Activated CD8-positive, alpha-beta memory T cell treated with anti-CD3 and anti-CD28 coated beads, Interleukin-2, amount 50 U/mL, for 1 hour (primary cell): ENCODE results near the gene DEXI.
"Not testable (repeated sequence)": the region's sequence is repeated elsewhere in the genome, so short reads cannot be mapped to it uniquely, and the experiment has no call there.

Experiments
- DNase-seq: peaks from one replicate; pipeline ENCODE4 v3.0.0-alpha.2; 2020; ENCODE audit errors: extremely low read depth

DEXI gene

DNA sequence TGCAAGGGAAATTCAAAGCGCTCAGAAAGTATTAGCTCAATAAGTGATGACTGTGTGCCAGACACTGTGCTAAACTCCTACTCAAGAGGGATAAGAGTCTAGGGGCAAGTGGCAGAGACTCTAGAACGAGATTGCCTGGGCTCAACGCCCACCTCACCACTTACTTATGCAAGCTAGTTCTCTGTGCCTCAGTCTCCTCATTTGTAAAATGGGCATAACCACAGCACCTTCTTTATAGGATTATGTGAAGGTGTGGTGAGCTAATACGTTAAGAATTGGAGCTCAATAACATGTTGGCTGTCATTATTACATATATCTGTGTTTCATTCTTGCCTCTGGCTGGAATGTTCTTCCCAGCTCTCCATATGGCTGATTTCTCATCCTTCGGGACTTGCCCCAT lies 15.4 kb downstream of the DEXI start:
- DNase-seq, result no peak

DNA sequence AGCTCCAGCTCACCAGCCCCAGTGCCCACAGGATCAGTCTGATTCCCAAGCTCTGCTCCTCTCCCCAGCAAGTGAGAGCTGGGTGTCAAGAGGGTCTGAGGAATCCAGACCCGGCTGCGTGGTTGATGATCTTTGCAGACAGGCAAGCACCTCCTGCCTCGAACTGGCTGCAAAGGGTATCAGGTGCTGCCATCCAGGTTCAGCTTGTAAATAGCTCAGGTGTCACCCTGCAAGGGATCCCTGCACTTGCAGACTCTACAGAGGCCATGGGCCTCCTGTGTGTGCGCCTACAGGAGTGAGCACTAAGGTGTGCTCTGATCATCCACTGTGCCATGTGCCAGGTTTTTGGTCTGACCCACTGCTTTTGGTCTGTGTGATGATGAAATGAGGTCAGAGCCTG lies 16.2 kb downstream of the DEXI start:
- no peak for DNase-seq

DNA sequence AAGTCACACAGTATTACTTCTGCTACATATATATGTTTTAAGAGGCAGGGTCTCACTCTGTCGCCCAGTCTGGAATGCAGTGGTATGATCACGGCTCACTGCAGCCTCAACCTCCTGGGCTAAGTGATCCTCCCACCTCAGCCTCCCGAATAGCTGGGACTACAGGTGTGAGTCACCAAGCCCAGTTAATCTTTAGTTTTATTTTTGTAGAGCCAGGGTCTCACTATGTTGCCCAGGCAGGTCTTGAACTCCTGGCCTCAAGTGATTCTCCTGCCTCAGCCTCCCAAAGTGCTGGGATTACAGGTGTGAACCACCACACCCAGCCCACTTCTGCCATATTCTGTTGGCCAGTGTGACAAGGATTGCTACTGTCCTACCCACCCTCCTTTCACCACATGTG lies 17.0 kb downstream of the DEXI start:
- not testable (repeated sequence) for DNase-seq

DNA sequence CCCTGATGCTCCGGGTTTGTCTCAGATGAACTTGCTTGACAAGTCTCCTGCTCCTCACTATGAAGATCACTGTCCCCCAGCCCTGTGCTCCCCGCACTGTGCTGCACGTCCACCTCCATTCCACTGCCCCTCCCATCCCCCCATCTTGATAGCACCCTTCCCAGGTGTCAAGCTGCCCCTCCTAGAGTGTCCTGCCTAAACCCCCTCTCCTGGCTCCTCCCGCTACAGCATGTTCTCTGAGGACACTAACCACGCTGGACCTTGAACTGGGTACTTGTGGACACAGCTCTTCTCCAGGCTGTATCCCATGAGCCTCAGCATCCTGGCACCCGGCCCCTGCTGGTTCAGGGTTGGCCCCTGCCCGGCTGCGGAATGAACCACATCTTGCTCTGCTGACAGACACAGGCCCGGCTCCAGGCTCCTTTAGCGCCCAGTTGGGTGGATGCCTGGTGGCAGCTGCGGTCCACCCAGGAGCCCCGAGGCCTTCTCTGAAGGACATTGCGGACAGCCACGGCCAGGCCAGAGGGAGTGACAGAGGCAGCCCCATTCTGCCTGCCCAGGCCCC lies 18.5 kb downstream of the DEXI start:
- no peak for DNase-seq

- no peak for DNase-seq
These were observed 19.1 kb downstream of the DEXI start for GRCh38 chr16:10923146-10923649.

DNA sequence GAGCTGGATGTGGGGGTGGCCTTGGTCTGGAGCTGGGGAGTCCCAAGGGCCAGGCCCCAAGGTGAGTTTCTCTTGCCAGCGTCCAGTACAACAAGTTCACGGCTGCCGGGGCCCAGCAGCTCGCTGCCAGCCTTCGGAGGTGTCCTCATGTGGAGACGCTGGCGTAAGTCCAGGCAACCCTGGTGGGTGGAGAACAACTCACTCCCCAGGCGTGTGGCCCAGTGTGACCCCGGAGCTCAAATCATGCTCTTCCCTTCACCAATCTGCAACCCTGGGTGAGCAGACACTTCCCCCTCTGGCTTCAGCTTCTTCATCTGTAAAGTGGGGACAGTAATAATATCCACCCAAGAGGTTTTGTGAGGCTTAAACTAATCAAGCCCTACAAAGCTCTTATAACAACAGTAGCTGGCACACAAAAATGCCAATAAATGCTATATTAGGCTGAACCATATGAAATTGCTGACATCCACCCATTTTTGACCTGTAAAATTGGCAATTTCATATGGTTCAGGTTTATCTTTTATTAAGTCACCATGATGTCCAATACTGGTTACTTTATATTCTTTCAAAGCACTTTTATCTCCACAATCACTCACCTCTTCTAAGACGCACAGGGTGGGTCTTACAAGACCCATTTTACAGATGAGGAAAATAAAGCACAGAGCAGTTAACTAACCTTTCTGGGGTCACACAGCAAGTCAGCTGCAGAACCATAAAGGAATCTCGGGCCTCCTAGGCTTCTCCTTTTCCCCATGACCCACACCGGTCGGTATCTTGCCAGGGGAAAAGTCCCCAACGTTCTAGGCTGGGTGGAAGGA lies 19.7 kb downstream of the DEXI start:
- no peak for DNase-seq

DNA sequence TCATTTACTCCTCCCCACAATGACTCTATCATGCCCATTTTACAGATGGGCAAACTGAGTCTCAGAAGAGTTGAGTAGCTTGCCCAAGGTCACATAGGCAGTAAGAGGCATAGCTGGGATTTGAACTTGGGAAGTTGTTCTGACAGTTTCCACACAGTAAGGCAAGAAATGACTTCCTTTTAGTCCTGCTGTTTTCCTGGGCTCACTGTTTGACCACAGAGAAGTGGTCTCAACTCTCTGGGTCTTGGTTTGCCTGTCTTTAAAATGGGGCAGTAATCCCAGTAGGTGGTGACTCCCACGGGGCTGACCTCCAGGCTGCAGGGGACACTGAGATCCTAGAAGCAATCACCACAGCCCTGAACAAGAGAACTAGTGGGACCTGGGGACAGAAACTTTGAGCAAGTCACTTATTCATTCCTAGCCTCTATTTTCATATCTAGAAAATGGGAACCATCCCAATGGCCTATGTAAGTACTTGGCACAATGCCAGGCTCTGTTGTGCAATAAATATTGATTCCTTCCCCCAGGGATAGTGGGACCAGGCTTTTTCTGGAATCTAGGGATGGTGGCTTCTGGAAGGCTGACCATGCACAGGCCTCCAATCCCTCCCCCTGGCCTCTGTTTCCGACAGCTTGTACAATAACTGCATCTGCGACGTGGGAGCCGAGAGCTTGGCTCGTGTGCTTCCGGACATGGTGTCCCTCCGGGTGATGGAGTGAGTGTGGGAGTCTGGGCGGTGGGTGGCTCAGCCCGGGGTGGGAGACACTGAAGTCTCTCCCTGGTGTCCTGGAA lies 20.5 kb downstream of the DEXI start:
- DNase-seq, result no peak

DNA sequence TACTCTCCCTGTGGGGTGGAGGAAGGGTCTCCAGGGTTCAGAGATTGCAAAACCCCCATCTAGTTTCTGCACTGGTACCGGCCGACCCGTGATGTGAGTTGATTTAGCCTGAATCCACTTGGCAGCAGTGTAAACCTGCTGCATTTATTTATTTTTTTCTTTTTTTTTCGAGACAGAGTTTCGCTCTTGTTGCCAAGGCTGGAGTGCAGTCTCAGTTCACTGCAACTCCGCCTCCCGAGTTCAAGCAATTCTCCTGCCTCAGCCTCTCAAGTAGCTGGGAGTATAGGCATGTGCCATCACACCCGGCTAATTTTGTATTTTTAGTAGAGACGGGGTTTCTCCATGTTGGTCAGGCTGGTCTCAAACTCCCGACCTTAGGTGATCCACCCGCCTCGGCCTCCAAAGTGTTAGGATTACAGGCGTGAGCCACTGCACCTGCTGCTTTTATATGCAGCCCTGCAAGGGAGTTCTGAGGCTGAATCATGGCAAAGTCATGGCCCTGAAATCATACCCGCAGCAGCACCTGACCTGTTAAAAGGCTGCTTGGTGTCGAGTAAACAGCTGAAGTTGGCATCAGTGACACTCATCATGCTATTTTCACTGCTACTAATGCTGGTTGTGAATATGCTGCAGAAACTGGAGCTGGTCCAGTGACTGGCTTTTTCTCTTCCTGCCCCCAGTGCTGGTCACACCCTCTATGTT lies 21.4 kb downstream of the DEXI start:
- no peak for DNase-seq

GRCh38 chr16:10919003-10919351 lies 23.3 kb downstream of the DEXI start:
- DNase-seq, result no peak

- DNase-seq, result peak; percentile 25
These were observed 23.8 kb downstream of the DEXI start for GRCh38 chr16:10918294-10919002.

DNA sequence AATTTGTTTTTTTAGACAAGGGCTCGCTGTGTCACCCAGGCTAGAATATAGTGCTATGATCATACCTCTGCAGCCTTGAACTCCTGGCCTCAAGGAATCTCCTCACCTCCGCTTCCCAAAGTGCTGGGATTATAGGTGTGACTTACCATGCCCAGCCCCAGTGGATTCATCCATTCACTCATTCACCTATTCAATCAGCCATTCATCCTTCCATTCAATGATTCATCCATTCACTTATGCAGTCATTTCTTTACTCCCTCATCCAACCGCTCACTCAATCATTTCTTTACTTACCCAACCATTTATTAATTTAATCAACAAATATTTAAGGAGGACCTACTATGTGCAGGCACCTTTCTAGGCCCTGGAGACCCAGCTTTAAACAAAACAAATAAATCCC lies 25.7 kb downstream of the DEXI start:
- no peak for DNase-seq

GRCh38 chr16:10911267-10911666 lies 31.0 kb downstream of the DEXI start:
- DNase-seq, result no peak

GRCh38 chr16:10907757-10908045 lies 34.6 kb downstream of the DEXI start:
- no peak for DNase-seq

DNA sequence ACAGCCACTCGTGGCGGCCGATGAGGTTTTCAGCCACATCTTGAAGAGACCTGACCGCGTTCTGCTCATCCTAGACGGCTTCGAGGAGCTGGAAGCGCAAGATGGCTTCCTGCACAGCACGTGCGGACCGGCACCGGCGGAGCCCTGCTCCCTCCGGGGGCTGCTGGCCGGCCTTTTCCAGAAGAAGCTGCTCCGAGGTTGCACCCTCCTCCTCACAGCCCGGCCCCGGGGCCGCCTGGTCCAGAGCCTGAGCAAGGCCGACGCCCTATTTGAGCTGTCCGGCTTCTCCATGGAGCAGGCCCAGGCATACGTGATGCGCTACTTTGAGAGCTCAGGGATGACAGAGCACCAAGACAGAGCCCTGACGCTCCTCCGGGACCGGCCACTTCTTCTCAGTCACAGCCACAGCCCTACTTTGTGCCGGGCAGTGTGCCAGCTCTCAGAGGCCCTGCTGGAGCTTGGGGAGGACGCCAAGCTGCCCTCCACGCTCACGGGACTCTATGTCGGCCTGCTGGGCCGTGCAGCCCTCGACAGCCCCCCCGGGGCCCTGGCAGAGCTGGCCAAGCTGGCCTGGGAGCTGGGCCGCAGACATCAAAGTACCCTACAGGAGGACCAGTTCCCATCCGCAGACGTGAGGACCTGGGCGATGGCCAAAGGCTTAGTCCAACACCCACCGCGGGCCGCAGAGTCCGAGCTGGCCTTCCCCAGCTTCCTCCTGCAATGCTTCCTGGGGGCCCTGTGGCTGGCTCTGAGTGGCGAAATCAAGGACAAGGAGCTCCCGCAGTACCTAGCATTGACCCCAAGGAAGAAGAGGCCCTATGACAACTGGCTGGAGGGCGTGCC lies 35.1 kb downstream of the DEXI start:
- no peak for DNase-seq

DNA sequence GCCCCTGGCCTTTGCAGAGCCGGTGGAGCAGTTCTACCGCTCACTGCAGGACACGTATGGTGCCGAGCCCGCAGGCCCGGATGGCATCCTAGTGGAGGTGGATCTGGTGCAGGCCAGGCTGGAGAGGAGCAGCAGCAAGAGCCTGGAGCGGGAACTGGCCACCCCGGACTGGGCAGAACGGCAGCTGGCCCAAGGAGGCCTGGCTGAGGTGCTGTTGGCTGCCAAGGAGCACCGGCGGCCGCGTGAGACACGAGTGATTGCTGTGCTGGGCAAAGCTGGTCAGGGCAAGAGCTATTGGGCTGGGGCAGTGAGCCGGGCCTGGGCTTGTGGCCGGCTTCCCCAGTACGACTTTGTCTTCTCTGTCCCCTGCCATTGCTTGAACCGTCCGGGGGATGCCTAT lies 35.8 kb downstream of the DEXI start:
- DNase-seq, result no peak

- DNase-seq, result no peak
These were observed 39.3 kb downstream of the DEXI start for GRCh38 chr16:10902999-10903398.

DNA sequence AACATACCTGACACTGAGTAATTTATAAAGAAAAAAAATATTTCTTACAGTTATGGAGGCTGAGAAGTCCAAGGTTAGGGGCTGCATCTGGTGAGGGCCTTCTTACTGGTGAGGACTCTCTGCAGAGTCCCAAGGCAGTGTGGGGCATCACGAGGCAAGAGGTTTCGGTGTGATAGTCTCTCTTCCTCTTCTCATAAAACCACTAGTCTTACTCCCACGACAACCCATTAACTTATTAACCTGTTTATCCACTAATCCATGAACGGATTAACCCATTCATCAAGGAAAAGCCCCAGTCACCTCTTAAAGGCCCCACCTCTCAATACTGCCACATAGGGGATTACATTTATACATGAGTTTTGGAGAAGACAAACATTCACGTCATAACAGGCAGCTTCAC lies 45.1 kb downstream of the DEXI start:
- no peak for DNase-seq

DNA sequence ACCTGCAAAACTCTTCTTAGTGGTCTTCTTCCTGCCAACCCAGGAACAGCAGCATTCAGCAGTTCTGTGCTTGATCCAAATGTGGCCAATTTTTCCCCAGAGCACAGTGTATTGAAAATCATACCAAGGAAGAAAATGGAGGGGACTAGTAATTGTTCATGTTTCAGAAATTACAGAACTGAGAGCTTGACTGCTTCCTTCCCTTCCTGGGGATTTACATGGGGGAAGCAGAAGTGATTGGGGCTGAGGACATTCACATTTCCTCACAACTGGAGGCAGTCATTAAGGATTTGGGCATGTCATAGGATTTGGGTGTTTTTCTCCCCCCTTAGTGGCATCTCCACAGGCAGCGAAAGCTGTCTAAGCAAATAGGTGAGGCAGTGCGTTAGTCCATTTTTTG lies 45.5 kb downstream of the DEXI start:
- no peak for DNase-seq

DNA sequence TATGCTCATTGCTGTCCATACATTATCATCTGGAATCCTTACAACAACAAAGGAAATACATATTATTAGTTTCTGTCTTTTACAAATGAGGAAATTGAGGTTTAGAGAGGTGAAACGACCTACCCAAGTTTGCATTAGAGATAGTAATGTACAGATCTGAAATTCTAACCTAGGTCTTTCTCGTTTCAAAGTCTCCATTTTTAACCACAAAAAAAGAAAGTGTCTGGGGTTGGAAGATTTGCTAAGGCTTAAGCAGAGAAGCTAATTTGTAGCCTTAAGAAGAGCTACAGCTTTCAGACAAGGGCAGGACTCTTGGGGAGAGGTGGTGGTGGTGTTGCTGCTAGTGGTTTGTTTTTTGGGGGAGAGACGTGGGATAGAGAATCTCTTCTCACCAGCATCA lies 46.1 kb downstream of the DEXI start:
- DNase-seq, result no peak

- no peak for DNase-seq
These were observed 47.0 kb downstream of the DEXI start for GRCh38 chr16:10895053-10895946.
